Activated naive CD8-positive, alpha-beta T cell treated with anti-CD3 and anti-CD28 coated beads for 36 hours (primary cell): ENCODE measurements around the gene CRAMP1. TPM values are rescaled to one million over a fixed set of nuclear protein-coding genes. Genes with fewer than 3 reads are reported as not detected.
"Not testable (repeated sequence)": the region's sequence is repeated elsewhere in the genome, so short reads cannot be mapped to it uniquely, and the experiment has no call there.

Experiments
- DNase-seq: peaks from one replicate; pipeline ENCODE4 v3.0.0; 2021
- H3K27ac Mint-ChIP-seq: one replicate; pipeline ENCODE4 v1.8.0; 2022; ENCODE audit warnings: mild to moderate bottlenecking, moderate library complexity, mixed read lengths
- H3K27me3 Mint-ChIP-seq: one replicate; pipeline ENCODE4 v1.8.0; 2022; ENCODE audit warnings: mild to moderate bottlenecking, mixed read lengths
- H3K36me3 Mint-ChIP-seq: one replicate; pipeline ENCODE4 v1.8.0; 2021; ENCODE audit warnings: mild to moderate bottlenecking, mixed read lengths
- H3K4me1 Mint-ChIP-seq: one replicate; pipeline ENCODE4 v1.8.0; 2021; ENCODE audit warnings: mixed read lengths
- H3K4me3 Mint-ChIP-seq: one replicate; pipeline ENCODE4 v1.8.0; 2022; ENCODE audit warnings: mild to moderate bottlenecking, moderate library complexity, mixed read lengths
- H3K9me3 Mint-ChIP-seq: one replicate; pipeline ENCODE4 v1.8.0; 2022; ENCODE audit warnings: mixed read lengths
- total RNA-seq, 2 experiments: library from RNA; stranded (reverse); gene quantifications; one replicate each; pipeline ENCODE4 v1.2.3, GENCODE V29; 2021

CRAMP1 gene
- total RNA-seq, 2 experiments from 2014 or later = 14.4 to 17.0 TPM

DNA sequence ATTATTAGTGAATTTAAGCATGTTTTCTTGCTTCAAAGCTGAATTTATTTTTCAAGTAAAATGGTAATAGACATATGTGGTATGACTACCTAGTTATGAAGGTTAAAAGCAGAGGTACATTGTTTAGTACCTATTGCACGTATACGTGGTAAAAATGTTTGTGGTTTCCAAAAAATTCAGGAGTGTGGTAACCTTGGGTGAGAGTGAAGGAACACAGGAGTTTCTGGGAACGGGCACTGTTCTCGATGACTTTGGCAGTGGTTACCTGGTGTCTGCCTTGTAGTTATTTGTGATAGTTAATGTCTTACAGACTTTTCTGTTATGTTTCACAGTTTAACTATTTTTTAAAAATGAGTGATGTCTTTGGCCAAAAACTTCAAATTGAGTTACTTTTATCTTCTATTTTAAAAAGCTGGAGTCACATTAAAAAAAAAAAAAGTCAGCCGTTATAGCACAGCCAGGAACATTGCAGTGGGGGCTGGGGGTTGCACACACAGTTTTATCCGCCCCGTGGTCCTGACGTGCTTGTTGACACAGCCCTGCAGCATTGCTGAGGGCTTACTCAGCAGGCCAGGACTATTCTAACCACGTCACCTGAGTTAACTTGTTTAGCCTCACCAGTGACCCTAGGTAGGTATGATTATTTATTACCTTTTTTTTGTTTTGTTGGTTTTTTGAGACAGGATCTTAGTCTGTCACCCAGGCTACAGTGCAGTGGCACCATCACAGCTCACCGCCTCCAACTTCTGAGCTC lies 76.8 kb downstream of the CRAMP1 start:
- DNase-seq = no peak
- H3K27ac Mint-ChIP-seq = no peak overlapping the region
- H3K4me1 Mint-ChIP-seq = no peaks in the 10 kb centered on the region
- peaks cover 15% of the 10 kb centered on the region for H3K36me3 Mint-ChIP-seq
- no peaks in the 10 kb centered on the region for H3K9me3 Mint-ChIP-seq
- no peaks in the 10 kb centered on the region for H3K27me3 Mint-ChIP-seq
- H3K4me3 Mint-ChIP-seq = no peak overlapping the region

DNA sequence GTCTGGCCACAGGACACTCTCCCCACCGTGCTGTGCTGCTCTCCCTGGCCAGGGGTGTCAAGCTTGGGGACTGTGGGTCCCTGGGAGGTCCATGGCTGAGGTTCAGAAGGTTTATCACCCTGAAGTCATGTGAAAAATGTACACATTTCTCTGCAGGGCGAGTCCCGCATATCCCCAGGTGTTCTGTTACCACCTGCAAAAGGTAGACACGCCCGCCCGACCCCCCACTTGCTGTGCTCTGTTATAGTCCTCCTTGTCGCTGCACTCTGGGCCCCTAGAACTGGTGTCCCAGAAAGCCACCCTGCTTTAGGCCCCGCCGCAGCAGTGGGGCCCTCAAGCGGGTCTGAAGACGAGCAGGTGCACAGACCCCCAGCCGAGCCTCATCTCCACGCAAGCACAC lies 77.7 kb downstream of the CRAMP1 start:
- peaks cover 17% of the 10 kb centered on the region for H3K36me3 Mint-ChIP-seq
- no peaks in the 10 kb centered on the region for H3K9me3 Mint-ChIP-seq
- H3K27me3 Mint-ChIP-seq = no peaks in the 10 kb centered on the region
- H3K4me1 Mint-ChIP-seq = no peaks in the 10 kb centered on the region
- no peak for DNase-seq
- H3K4me3 Mint-ChIP-seq = no peak overlapping the region
- H3K27ac Mint-ChIP-seq = no peak overlapping the region

DNA sequence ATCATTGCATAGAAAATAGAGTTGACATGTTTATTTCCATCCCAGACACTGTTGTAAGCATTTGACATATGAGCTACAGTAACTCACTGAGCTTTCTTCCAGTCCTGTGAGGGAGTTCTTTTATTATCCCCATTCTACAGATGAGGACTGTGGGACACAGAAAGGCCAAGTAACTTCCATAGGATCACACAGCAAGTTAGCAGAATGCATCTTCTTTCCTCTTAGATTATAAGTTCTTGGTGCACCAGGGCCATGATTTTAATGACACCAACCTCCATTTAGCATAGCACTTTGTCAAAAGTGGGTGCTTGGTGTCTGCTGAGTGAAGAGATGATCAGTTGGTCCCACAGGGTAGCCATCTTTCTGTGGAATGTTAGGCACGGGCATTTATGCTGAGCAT lies 78.7 kb downstream of the CRAMP1 start:
- Mint-ChIP-seq H3K4me3 (no peak overlapping the region), H3K4me1 (no peaks in the 10 kb centered on the region), H3K27me3 (no peaks in the 10 kb centered on the region), H3K36me3 (peaks cover 17% of the 10 kb centered on the region), H3K9me3 (no peaks in the 10 kb centered on the region), H3K27ac (no peak overlapping the region)
- no peak for DNase-seq

DNA sequence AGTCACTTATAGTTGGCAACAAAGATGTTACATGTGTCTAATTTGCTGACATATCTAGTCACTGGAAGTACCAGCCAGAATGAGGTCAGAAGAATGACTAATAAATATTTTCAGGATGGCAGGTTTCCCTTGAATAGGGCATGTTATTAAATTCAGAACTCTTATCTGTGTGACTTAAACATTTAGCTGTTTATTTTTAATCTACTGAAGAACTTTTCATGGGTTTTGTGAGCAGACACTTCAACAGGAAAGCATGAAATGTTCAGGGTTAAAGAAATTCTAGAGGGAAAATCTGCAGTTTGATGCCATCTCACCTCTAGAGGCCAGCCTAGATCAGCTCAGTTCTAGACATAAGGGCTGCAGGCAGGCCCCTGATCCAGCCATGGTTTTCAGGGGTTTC lies 79.1 kb downstream of the CRAMP1 start:
- Mint-ChIP-seq H3K9me3 (no peaks in the 10 kb centered on the region), H3K36me3 (peaks cover 19% of the 10 kb centered on the region), H3K27me3 (no peaks in the 10 kb centered on the region)

DNA sequence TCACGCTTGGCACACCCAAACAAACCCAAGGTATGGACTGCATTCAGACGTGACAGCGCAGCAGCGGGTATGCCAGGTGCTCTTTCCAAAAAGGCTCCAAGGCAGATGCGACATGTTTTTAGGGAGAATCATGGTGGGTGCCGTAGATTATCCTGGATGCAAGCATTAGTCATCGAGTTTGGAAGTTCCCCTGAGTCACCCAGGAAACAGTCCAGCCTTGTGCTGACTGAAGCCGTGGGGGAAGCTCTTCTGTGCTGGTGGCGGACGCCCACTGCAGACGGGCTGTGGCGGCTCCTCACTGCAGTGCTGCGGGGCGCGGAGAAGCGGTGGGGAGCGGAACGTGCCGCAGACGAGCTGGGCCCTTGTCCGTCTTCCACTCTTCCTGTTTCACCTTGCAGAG lies 79.8 kb downstream of the CRAMP1 start:
- Mint-ChIP-seq H3K4me3 (no peak overlapping the region), H3K36me3 (peaks cover 16% of the 10 kb centered on the region), H3K27me3 (no peaks in the 10 kb centered on the region), H3K4me1 (no peaks in the 10 kb centered on the region), H3K27ac (no peak overlapping the region), H3K9me3 (no peaks in the 10 kb centered on the region)
- DNase-seq = no peak

More for the DNA sequence above, 79.1 kb downstream of the CRAMP1 start:
- Mint-ChIP-seq H3K4me1 (no peaks in the 10 kb centered on the region), H3K27ac (no peak overlapping the region), H3K4me3 (no peak overlapping the region)
- DNase-seq = no peak

- Mint-ChIP-seq H3K27me3 (no peaks in the 10 kb centered on the region), H3K9me3 (no peaks in the 10 kb centered on the region), H3K27ac (no peak overlapping the region), H3K4me3 (no peak overlapping the region), H3K36me3 (peaks cover 17% of the 10 kb centered on the region), H3K4me1 (no peaks in the 10 kb centered on the region)
- no peak for DNase-seq
Measured at GRCh38 chr16:1696863-1697262, 84.7 kb downstream of the CRAMP1 start.

DNA sequence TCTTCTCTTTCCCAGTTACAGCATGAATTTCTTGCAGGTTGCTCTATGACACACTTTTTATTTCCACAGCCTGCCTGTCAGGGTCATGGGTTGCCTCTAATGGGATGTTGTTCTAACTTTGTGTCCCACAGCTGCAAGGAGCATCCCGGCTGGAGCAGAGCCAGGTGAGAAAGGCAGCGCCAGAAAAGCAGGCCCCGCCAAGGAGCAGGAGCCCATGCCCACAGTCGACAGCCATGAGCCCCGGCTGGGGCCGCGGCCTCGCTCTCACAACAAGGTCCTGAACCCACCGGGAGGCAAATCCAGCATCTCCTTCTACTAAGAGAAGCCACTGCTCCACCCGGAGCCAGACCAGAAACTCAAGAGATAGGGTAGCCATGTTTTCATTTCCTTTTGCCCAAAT lies 86.5 kb downstream of the CRAMP1 start:
- no peak overlapping the region for H3K27ac Mint-ChIP-seq
- H3K4me1 Mint-ChIP-seq = peaks cover under 1% of the 10 kb centered on the region
- H3K4me3 Mint-ChIP-seq = no peak overlapping the region
- H3K36me3 Mint-ChIP-seq = peaks cover 13% of the 10 kb centered on the region
- no peaks in the 10 kb centered on the region for H3K9me3 Mint-ChIP-seq
- H3K27me3 Mint-ChIP-seq = no peaks in the 10 kb centered on the region
- no peak for DNase-seq

DNA sequence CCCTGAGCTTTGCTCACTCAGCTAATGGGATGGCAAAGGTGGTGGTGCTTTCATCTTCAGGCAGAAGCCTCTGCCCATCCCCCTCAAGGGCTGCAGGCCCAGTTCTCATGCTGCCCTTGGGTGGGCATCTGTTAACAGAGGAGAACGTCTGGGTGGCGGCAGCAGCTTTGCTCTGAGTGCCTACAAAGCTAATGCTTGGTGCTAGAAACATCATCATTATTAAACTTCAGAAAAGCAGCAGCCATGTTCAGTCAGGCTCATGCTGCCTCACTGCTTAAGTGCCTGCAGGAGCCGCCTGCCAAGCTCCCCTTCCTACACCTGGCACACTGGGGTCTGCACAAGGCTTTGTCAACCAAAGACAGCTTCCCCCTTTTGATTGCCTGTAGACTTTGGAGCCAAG lies 88.1 kb downstream of the CRAMP1 start:
- Mint-ChIP-seq H3K4me1 (peaks cover 8% of the 10 kb centered on the region), H3K36me3 (peaks cover 13% of the 10 kb centered on the region), H3K27me3 (no peaks in the 10 kb centered on the region), H3K9me3 (no peaks in the 10 kb centered on the region), H3K27ac (no peak overlapping the region), H3K4me3 (no peak overlapping the region)
- no peak for DNase-seq

GRCh38 chr16:1701216-1701878 lies 89.2 kb downstream of the CRAMP1 start:
- Mint-ChIP-seq H3K9me3 (no peaks in the 10 kb centered on the region), H3K4me1 (peaks cover 8% of the 10 kb centered on the region), H3K27ac (peak overlapping the region; percentile 19), H3K36me3 (peaks cover 11% of the 10 kb centered on the region), H3K4me3 (no peak overlapping the region), H3K27me3 (no peaks in the 10 kb centered on the region)
- DNase-seq = no peak

GRCh38 chr16:1705324-1705687 lies 93.1 kb downstream of the CRAMP1 start:
- H3K27me3 Mint-ChIP-seq, H3K9me3 Mint-ChIP-seq: not testable (repeated sequence)
- Mint-ChIP-seq H3K27ac (peak overlapping the region; percentile 93), H3K36me3 (peaks cover 10% of the 10 kb centered on the region), H3K4me3 (peak overlapping the region; percentile 94), H3K4me1 (peaks cover 23% of the 10 kb centered on the region)
- DNase-seq = peak; percentile 32

GRCh38 chr16:1705688-1706385 lies 93.7 kb downstream of the CRAMP1 start, which contains the start of gene MAPK8IP3:
TSS of gene MAPK8IP3 (plus strand) at chr16:1706195. CDS start at chr16:1706340, 145 bp downstream.
- no peaks in the 10 kb centered on the region for H3K9me3 Mint-ChIP-seq
- H3K27me3 Mint-ChIP-seq = no peaks in the 10 kb centered on the region
- peaks cover 10% of the 10 kb centered on the region for H3K36me3 Mint-ChIP-seq
- H3K4me1 Mint-ChIP-seq = peaks cover 23% of the 10 kb centered on the region
- peak; percentile 98 for DNase-seq
- H3K4me3 Mint-ChIP-seq = peak within 1 kb of the TSS; percentile 94
- H3K27ac Mint-ChIP-seq = peak within 1 kb of the TSS; percentile 93

DNA sequence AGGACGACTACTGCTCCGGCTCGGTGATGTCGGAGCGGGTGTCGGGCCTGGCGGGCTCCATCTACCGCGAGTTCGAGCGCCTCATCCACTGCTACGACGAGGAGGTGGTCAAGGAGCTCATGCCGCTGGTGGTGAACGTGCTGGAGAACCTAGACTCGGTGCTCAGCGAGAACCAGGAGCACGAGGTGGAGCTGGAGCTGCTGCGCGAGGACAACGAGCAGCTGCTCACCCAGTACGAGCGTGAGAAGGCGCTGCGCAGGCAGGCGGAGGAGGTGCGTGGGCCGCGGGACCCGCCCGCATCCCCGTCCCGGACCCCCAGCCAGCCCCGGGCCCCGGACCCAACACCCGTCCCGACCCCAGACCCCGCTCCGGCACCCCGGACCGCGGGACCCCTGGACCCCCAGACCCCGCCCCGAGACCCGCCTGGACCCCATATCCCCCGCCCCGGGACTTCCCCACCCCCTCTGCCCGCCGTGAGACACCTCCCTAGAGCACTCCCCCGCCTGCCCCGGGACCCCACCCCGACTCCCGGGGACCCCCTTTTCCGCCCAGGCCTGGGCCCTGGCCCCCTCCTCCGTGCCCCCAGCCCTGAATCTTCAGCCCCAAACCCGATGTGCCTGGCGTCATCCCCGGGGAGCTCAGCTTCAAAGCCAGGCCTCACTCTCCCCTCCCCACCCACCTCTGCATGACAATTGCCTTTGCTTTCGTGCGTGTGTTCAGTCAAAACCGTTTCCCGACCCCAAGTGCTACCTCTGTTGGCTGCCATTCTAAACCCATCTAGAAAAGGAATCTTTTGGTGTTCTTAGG lies 94.4 kb downstream of the CRAMP1 start:
- Mint-ChIP-seq H3K36me3 (peaks cover 10% of the 10 kb centered on the region), H3K9me3 (no peaks in the 10 kb centered on the region), H3K4me1 (peaks cover 26% of the 10 kb centered on the region), H3K27ac (peak overlapping the region; percentile 93), H3K27me3 (no peaks in the 10 kb centered on the region), H3K4me3 (peak overlapping the region; percentile 94)
- DNase-seq = peak; percentile 53

DNA sequence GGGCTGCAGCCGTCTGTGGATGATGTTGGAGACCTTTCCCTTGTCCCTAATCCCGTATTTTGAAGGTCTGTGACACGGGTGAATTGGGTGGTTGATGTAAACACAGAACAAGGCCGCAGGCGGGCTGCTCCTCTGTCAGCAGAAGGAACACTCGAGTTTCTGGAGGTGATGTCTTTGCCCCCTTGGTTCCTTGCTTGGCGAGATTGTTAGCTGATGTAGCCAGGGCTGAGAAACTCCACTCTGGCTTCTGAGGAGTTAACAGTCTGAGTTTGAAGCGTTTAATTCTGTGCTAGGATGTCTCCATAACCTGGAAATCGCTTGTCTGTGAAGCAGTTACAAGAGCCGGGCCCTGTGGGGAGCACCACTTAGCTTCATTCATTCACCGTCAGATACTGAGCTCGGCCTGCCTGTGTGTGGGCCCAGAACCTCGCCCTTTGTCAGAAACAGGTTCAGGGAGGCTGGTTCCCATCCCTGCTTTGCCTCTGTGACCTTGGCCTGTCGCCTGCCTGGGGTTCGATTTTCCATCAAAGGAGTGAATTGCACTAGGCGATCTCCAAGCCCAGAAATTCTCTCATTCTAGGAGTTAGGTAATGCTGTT lies 95.1 kb downstream of the CRAMP1 start:
- peak overlapping the region; percentile 84 for H3K27ac Mint-ChIP-seq
- DNase-seq = no peak
- peak overlapping the region; percentile 89 for H3K4me3 Mint-ChIP-seq
- H3K4me1 Mint-ChIP-seq = peaks cover 26% of the 10 kb centered on the region
- H3K36me3 Mint-ChIP-seq = peaks cover 8% of the 10 kb centered on the region
- no peaks in the 10 kb centered on the region for H3K9me3 Mint-ChIP-seq
- no peaks in the 10 kb centered on the region for H3K27me3 Mint-ChIP-seq

DNA sequence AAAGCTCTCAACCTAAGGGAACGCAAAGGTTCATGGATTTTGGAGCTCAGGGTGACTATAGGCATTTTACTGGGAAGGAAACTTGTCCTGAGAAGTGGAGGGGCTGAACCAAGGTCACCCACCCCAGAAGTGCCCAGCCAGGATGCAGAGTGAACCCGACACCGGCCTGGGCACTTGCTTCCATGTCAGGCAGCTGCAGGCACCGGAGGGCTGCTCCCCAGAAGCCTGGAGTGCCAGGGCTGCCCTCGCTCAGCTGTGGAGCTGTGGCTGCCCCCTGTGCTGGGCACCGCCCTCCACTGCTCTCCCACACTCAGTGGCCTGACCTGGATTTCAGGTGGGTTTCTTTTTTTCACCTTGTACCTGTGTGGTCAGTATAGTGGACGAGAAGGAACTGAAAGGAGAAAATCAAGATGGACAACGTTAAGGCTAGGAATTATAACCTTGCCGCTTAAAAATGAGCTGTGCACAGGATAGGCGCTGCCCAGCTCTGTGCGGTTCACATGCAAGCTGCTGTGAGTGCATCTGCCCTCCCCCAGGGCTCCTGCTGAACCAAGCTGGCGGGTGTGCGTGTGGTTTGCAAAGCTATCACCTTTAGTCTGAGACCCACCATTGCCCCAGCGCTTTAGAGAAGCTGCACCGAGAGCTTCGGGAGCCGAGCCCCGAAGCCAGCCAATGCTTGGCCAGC lies 96.1 kb downstream of the CRAMP1 start:
- DNase-seq = no peak
- peak overlapping the region; percentile 89 for H3K4me3 Mint-ChIP-seq
- no peaks in the 10 kb centered on the region for H3K27me3 Mint-ChIP-seq
- peaks cover 7% of the 10 kb centered on the region for H3K36me3 Mint-ChIP-seq
- H3K4me1 Mint-ChIP-seq = peaks cover 31% of the 10 kb centered on the region
- no peaks in the 10 kb centered on the region for H3K9me3 Mint-ChIP-seq
- H3K27ac Mint-ChIP-seq = no peak overlapping the region
